ENCODE measurements around the gene PRSS38.

GRCh38 chr1:227849251-227849650, 33.8 kb downstream of the PRSS38 start:
- TF ChIP-seq EZH2 (IDR thresholded peaks at IDR 0.05; ENCODE audit: insufficient read depth, poor library complexity, severe bottlenecking) (no peak), EZH2phosphoT487 (IDR thresholded peaks at IDR 0.05; ENCODE audit: insufficient read depth, low read depth) (no peak)

Data from GM23248 (cell line).